Measurements from ENCODE around the gene KRT6C.
"Not testable (repeated sequence)": the region's sequence is repeated elsewhere in the genome, so short reads cannot be mapped to it uniquely, and the experiment has no call there.

Gene KRT6C

DNA sequence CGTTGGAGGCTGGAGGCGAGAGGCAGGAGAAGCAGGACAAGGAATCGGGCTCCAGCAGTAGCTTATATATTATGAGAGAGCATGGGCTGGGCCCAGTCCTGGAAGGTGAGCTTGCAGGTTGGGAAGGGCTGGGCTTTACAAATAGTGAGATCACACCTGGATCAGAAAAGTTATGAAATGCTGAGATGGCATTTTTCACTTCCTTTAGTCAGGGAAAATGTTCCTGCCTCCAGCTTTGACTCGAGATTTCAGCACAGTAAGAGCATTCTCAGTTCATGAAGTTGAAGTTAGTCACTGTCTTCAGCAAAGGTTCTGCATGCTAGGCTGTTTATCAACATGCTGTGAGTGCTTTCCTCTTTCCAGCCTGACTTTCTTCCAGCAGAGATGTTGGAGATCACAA lies at the start of gene KRT6C:
TSS of gene KRT6C (minus strand) at position 38 of the 400 bp plus-strand sequence. CDS start 68 bp downstream, outside the sequence.
- DNase-seq, result no peak

DNA sequence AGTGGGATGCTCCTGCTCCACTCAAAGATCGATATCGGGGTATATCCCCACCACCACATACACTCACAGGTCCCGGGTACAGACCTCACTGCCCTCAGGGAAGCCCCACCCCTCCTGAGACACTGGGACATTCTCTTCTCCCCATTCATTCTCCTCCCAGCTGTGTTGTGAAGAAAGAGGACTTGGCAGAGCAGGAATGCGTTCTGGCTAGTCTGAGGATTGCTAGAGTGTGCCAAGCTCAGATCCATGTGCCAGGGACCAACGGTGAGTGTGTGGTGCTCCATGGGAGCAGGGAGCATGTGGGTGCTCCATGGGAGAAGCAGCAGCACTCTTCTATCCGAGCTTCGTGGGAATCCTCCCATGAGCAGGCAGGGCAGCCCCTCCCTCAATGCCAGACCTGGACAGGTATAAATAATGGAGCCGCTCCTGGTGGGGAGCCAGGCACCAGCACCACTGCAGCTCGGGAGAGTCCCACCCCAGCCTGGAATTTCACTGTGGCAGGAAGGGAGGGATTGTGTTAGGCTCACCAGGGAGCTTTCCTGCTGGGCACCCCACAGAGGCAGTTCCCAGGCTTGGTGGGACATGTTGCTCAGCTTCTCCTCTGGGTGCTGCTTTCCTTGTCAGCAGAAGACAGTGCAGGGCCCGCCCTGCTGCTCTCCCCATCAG lies 48.9 kb upstream of the KRT6C start:
- no peak for DNase-seq

DNA sequence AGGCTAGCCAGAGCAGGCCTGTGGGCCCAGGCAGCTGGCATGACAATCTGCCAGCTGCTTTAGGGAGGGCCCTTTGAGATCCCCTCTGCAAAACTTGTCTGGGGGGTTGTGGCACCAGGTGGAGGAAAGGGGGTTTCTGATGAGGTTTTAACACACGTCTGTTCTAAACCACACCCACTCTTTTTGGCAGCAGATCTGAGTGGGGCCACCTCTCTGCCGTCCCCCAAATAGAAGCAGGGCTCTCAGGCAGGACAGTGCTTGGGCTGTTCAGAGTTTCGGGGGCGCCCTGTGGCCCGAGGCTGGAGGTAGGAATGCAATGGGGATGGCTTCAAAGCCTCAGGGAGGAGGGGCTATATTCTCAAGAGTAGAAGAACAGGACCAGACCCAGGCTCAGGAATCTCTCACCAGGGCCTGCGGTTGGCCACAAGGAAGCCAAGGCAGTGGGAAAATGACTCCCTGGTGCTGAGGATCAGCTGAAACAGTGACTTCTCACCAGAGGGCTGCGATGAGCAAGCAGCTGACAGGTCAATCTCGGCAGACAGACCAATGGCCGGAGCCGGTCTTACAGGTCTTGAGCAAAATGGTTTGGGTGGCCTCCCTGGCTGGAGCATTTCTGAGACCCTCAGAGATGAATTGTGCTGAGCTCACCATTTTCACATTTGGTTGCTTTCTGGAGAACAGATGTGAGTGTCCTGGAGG lies 48.1 kb upstream of the KRT6C start:
- no peak for DNase-seq

DNA sequence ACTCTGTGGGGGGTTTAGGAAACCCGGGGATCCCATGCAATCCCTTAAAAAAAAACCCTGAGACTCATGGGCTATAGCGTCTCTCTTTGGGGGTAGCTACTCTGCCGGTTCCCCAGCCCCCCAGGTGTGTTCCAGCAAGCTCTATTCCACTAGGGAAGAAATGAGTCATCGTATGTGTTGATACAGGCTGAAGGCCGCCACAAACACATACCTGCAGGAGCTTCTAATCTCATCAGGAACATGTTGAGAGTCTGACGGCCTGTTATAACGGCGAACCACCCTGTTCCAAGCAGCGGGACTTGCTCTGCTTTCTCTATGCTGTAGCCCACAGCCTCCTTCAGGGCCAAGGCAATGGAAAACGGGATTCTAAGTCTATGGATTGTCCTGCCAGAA lies 47.6 kb upstream of the KRT6C start:
- DNase-seq, result no peak

DNA sequence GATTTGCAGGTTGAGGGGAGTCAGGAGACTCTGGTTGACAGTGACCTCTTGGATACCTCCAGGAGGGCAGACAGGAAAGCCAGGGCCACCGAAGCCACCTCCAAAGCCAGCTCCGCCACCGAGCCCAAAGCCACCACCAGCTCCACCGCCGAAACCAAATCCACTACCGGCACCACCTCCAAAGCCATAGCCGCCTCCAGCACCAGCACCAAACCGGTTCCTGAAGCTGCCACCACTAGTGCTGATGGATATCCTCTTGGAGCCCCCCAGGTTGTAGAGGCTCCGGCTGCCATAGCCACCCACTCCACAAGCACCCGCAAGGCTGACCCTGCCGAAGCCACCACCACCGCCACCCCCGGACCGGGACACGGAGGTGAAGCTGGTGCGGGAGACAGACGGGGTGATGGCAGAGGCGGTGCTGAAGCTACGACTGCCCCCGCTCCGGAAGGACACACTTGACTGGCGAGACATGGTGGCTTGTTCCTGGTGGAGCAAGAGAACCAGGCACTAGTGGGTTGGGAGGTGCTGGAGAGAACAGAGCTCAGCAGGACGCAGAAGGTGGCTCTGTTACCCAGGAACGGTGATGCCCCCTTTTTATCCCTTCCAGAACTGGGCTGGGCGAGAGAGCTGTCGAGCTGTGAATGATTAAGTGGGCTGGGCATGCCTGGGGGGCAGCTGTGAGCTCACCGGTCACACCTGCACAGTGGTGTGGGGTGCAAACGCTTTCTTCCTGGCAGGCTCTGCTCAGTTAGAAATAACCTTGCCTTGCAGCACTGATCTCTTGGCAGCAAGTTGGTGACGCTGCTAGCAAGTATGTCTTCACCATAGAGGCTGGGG lies 46.4 kb upstream of the KRT6C start, which contains the start of gene KRT5:
TSS of gene KRT5 (minus strand) at position 569 of the 837 bp plus-strand sequence. CDS start at position 471, 98 bp downstream.
- DNase-seq, result no peak

DNA sequence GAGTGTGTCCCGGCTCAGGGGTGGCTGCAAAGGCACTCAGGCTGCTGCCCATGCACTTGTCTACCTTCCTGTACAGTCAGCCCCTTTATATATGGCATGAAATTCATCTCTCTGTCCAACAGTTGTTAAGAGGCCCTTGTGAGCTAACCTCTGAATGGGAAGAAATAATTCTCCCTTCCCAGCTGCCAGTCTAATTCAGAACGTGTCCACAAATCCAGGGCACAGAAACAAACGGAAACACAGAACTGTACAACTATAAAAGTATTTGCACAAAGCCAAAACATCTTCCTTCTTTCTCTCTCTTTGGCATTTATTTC lies 45.7 kb upstream of the KRT6C start:
- no peak for DNase-seq

DNA sequence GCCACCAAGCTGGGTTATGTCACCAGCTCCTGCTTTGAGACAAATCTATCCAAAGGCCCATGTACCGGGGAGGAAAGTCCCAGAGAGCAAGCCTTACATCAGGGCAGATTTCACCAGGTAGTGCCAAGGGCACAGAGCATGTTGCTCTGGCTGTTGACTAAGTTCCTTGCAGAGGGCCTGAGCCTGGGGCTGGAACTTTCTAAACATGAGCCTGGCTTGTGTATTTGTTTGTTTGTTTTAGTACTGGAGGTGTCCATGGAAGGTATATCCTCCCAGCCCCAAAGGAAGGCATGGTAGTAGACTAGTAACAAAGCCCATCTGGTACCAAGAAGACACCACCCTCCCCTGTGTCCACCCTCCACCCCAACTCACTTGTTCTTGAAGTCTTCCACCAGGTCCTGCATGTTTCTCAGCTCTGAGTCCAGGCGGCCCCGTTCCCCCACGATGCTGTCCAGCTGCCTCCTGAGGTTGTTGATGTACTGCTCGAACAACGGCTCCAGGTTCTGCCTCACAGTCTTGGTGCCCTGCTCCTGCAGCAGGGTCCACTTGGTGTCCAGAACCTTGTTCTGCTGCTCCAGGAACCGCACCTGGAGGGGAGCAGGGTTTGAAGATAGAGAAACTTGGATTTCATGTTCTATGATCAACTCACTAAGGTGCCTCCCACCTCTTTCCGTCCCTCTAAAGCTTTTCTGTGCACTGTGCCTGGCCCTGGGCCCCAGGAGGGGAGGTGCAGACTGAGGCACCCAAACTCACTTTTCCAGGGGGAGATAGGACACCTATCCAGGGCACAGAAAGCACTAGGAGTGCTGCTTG lies 45.2 kb upstream of the KRT6C start:
- DNase-seq, result no peak

DNA sequence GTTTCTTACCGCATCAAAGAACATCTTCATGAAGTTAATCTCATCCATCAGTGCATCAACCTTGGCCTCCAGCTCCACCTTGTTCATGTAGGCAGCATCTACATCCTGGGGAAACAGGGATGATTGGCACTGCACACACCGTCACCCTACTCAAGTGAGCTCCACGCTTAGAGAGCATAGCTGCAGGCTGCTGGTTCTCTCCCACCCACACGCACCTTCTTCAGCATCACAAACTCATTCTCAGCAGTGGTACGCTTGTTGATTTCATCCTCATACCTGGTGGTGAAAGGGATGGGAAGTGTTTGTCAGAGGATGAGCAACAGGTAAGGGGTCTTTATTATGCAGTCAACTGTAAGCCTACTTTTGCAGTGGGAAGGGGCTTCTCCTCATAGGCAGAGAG lies 44.3 kb upstream of the KRT6C start:
- no peak for DNase-seq

DNA sequence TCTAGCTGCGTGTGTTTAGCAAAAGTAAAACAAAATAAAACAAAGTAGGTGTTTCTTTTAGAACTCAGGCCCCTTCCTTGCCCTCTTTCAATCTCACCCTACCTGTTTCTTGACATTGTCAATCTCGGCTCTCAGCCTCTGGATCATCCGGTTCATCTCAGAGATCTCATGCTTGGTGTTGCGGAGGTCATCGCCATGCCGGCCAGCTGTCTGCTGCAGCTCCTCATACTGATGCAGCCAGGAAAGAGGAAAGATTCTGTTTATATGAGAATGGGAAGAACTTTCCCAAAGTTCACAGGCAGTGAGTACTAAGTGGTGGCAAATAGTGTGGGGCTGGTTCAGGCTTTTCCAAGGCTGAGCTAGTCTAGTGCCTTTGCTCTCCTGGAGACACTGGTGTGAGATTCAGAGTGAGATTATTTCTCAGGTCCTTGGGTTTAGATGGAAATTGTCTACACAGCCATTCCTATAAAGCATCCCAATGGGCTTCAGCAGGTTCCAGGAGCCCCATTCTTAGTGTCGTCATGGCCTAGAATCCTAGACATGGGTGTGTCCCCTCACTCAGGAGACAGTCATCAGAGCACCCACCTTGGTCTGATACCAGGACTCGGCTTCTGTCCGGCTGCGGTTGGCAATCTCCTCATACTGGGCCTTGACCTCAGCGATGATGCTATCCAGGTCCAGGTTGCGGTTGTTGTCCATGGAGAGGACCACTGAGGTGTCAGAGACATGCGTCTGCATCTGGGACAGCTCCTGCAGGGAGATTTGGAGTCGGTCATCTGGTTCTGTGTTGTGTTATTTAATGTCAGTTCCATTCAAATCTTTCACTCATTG lies 43.6 kb upstream of the KRT6C start:
- DNase-seq, result no peak

DNA sequence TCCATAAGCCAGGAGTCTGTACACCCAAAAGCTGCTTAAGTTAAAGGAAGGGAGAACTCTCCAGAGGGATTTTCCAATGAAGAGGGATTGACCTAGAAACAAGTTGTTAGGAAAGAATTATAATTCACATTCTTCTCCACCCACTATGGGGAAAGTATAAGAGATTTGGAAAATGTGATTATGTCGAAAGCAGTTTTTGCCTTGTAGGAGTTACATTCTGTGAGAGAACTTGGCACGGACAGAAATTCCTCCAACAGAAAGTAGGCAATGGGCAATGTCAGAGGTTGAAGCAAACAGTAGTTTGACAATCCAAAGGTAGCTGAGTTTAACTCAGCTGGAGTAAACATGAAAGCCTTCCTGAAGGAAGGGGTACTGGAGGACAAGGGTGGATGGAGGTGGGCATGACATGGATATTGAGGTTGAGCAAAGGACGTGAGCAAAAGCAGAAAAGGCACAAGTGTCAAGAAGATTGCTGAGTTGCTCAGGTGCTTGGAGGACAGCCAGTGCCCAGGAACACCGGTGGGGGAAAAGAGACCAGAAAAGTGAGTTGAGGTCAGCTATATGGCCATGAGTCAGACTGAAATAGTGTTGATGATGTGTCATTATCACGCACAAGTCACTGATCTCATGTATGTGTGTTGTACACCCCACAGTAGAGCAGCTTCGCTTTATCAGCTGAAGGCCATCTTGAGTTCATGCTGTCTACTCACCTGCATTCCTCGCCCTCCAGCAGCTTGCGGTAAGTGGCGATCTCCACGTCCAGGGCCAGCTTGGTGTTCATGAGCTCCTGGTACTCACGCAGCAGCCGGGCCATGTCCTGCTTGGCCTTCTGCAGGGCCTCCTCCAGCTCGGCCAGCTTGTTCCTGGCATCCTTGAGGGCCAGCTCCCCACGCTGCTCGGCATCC lies 42.6 kb upstream of the KRT6C start:
- no peak for DNase-seq

DNA sequence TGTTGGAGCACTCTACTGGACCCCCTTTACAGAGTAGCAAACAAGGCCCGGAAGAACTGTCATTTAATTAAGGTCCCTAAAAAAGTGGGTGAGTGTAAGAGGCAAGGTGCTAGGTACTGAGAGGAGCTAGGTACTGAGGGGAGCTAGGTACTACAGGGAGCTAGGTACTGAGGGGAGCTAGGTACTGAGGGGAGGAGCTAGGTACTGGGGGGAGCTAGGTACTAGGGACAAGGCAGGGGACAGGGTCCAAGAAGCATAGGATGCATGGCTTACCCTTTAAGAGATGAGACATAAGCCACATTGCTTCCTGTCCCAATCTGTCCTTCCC lies 41.7 kb upstream of the KRT6C start:
- no peak for DNase-seq

DNA sequence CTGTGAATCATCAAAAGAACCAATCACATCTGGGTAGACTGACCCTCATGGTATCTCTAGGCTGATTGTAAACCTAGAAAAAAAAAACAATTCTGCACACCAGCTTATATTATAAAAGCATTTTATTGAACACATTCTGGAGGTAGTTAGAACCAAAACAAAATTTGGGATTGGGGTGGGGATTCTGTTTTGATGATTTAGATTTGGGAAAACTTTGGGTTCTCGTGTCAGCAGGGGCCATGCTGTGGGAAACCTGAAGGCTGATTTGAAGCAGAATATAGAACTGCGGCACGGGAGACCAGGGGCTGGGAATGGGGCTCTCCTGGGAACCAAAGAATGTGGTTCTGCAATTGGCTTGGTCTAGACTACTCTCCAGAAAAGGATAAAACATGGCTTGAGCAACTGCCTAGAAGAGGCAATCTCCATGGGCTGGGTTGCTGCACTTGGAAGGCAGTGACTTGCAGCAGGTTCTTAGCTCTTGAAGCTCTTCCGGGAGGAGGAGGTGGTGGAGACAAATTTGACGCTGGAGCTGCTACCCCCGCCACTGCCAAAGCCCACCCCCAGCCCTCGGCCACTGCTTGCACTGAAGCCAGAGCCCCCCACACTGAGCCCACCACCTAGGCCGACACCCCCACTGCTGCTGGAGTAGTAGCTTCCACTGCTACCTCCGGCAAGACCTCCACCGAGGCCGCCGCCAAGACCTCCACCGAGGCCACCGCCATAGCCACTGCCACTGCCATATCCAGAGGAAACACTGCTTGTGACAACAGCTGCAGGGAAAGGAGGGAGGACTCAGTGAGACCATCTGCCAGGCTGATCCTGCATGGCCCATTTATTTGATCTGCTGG lies 41.1 kb upstream of the KRT6C start:
- no peak for DNase-seq

DNA sequence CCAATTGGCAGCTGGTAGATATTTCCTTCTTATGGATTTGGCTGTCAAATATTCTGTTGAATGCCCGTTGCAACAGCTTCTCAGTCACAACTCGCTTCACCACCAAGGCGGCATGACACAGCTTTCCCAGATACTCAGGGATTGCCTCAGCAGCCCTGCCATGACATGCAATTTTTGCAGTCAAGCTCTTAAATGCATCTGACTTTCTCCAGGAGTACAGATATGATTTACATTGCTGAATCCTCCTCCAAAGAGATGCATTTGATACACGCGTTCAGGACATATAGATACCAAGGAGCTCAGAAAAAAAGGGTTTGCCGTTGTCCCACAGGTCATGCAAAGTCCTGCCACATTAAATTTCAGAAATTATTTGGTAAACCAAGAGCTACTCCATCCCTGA lies 40.1 kb upstream of the KRT6C start:
- DNase-seq, result no peak

DNA sequence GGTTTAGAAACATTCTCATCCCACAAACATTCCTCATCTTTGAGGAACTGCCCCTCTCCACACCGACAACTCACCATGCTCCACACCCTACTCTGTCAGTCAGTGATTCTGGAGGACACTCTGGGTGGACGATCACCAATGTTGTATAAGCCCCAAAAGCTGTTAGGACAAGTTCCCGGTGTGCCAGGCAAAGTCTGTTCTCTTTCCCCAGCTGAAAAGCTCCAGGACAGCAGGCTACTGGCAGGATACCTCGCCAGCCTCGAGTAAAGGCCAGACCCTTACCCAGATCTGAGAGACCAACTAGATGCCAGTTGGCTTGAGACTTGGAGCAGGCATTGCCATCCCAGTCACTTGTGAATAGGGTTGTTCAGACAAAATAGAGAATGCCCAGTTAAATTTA lies 34.6 kb upstream of the KRT6C start:
- DNase-seq, result no peak

DNA sequence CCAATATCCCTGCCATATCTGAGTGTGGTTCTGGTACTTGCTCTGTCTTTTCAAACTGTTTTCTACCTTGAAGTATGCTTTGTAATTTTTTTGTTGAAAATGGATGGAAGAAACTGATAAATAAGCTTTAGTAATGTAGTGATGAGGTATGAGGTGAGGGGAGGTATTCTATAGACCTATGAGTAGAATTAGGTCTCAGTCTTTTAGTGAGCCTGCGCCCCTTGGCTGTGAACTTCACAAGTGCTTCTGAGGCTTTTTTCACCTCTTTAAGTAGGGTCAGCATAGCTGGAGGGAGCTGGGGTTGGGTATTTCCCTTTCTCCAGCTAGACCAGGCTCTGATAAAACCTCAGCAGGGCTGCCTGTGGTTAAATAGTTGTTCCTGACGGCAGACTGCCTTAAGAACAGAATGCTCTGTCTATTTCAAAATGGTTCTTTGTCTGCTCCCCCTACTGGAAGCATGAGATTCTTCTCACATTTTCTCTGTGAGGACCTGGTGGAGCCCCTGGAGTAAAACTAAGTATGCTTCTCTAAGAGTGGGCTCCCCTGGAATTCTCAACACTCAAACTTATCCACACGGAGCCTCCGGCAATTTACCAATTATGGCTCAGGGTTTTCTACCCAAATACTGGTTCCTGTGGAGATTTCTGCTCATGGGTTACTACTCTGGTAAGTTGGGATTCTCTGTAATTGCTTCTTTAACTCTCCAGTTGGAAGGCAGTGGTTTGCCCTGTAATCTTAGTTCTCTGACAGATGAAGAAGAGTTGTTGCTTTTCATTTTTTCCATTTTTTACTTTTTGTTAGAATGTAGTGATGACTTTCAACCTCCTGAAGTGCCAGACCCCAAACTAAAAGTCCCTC lies 33.5 kb upstream of the KRT6C start:
- DNase-seq, result no peak

DNA sequence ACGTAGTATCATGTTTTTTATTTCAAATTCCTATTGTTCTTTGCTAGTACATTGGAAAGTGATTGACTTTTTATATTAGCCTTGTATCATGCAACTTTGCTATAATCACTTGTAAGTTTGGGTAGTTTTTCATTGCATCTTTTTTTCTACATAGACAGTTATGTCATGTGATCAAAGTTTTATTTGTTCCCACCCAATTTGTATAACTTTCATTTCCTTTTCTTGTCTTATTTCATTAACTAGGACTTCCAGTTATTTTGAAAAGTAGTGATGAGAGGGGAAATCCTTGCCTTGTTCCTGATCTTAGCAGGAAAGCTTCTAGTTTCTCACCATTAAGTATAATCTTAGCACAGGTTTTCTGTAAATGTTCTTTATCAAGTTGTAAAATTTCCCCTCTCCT lies 29.3 kb upstream of the KRT6C start:
- DNase-seq, result no peak

DNA sequence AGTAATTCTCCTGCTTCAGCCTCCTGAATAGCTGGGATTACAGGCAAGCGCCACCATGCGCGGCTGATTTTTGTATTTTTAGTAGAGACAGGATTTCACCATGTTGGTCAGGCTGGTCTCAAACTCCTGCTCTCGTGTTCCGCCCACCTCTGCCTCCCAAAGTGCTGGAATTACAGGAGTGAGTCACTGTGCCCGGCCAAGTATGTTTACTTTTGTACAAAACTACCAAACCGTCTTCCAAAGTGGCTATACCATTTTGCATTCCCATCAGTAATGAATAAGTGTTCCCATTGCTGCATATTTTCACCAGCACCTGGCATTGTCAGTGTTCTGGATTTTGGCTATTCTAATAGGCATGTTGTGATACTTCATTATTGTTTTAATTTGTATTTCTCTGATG lies 27.9 kb upstream of the KRT6C start:
- no peak for DNase-seq

DNA sequence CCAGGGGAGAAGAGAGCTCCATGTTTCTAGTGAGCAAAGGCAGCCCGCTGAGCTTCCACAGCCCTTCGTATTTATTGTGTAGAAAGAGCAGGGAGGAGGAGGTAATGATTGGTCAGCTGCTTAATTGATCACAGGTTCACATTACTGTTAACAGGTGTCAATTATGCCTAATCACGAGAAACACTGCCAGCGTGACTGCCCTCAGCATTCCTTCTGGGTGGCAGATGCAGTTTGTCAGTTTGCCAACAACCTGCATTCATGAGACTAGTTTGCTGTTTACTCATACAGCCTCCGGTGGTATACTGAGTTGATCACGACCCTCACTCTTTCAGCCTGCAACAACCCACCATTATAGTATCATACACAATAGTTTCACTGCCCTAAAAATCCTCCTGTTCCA lies 27.0 kb upstream of the KRT6C start:
- DNase-seq, result not testable (repeated sequence)
